HepG2 (cell line): Measurements from ENCODE around the gene TRAPPC4. TPM values are rescaled to one million over a fixed set of nuclear protein-coding genes. Genes with fewer than 3 reads are reported as not detected.

Experiments used
- AGO1 ChIP-seq: fragments of 200-400 bp; formaldehyde crosslinking; IDR thresholded peaks from 2 replicates; pipeline ENCODE4 v1.6.1; 2017; ENCODE audit warnings: mild to moderate bottlenecking, low read depth, low read length, moderate library complexity; ENCODE audit not compliant: poor library complexity, severe bottlenecking
- ARNT2 ChIP-seq: sonication (generic); formaldehyde crosslinking; IDR thresholded peaks from 2 replicates; pipeline ENCODE4 v1.8.0; 2022; ENCODE audit warnings: mild to moderate bottlenecking, low read depth, missing genetic modification reagents, moderate library complexity
- CREB1 ChIP-seq, 2 experiments: fragments of 450-650 bp in 1 of 2; IDR thresholded peaks; 2 replicates each; pipeline ENCODE4 v1.6.1; 2016 to 2017; ENCODE audit warnings: control low read depth in 1 of 2, mild to moderate bottlenecking in 1 of 2, missing compliant biosample characterization in 1 of 2, missing genetic modification characterization in 1 of 2
- HCFC1 ChIP-seq: fragments of 150-350 bp; IDR thresholded peaks from 2 replicates; pipeline ENCODE4 v1.6.1; 2014; ENCODE audit warnings: low read depth, low read length
- IRF1 ChIP-seq: sonication (generic); formaldehyde crosslinking; IDR thresholded peaks from 2 replicates; pipeline ENCODE4 v1.4.0; 2020; ENCODE audit warnings: low read depth, mild to moderate bottlenecking, missing genetic modification reagents
- KLF16 ChIP-seq, 2 experiments: sonication (generic) in 1 of 2; formaldehyde crosslinking in 1 of 2; IDR thresholded peaks; 2 replicates each; pipeline versions ENCODE4 v1.6.1 to v1.8.0; 2016 to 2023; ENCODE audit warnings: missing genetic modification reagents in 2 of 2, missing compliant biosample characterization in 1 of 2
- MAZ ChIP-seq, 2 experiments: sonication (generic) in 1 of 2; formaldehyde crosslinking in 1 of 2; IDR thresholded peaks; 2 replicates each; pipeline versions ENCODE4 v1.5.0 to v1.6.1; 2012 to 2020; ENCODE audit warnings: low read depth in 2 of 2, mild to moderate bottlenecking in 2 of 2, borderline replicate concordance in 1 of 2, improper control_type of control experiment in 1 of 2, low read length in 1 of 2, missing genetic modification reagents in 1 of 2, moderate library complexity in 1 of 2
- POLR2AphosphoS5 ChIP-seq: IDR thresholded peaks from 2 replicates; pipeline ENCODE4 v1.6.1; 2012; ENCODE audit warnings: low read depth, low read length
- RXRA ChIP-seq: sonication (generic); formaldehyde crosslinking; IDR thresholded peaks from 2 replicates; pipeline ENCODE4 v1.5.1; 2020; ENCODE audit warnings: missing genetic modification reagents
- SMYD3 ChIP-seq: sonication (generic); formaldehyde crosslinking; IDR thresholded peaks from 2 replicates; pipeline ENCODE4 v1.8.1; 2023; ENCODE audit warnings: mild to moderate bottlenecking, missing genetic modification reagents
- TAF1 ChIP-seq: sonication (generic); formaldehyde crosslinking; IDR thresholded peaks from 2 replicates; pipeline ENCODE4 v1.4.0; 2020; ENCODE audit warnings: missing genetic modification reagents
- TCF7 ChIP-seq: sonication (generic); IDR thresholded peaks from 2 replicates; pipeline ENCODE4 v1.6.1; 2016; ENCODE audit warnings: antibody characterized with exemption, low read depth
- TRIM24 ChIP-seq: sonication (generic); formaldehyde crosslinking; IDR thresholded peaks from 2 replicates; pipeline ENCODE4 v1.8.0; 2022; ENCODE audit warnings: mild to moderate bottlenecking, missing genetic modification reagents
- TSC22D2 ChIP-seq: sonication (generic); formaldehyde crosslinking; IDR thresholded peaks from 2 replicates; pipeline ENCODE4 v1.5.1; 2020; ENCODE audit warnings: missing genetic modification reagents, mild to moderate bottlenecking, borderline replicate concordance
- ZBTB33 ChIP-seq: sonication (generic); formaldehyde crosslinking; IDR thresholded peaks from 2 replicates; pipeline ENCODE4 v1.4.0; 2020; ENCODE audit warnings: missing genetic modification reagents
- ZC3H13 ChIP-seq: sonication (generic); formaldehyde crosslinking; IDR thresholded peaks from 2 replicates; pipeline ENCODE4 v1.8.1; 2023; ENCODE audit warnings: mild to moderate bottlenecking, missing genetic modification reagents, moderate library complexity
- ZNF558 ChIP-seq: sonication (generic); formaldehyde crosslinking; IDR thresholded peaks from 2 replicates; pipeline ENCODE4 v1.9.0; 2022; ENCODE audit warnings: mild to moderate bottlenecking, missing genetic modification reagents, borderline replicate concordance
- ZNF574 ChIP-seq: sonication (generic); formaldehyde crosslinking; IDR thresholded peaks from 2 replicates; pipeline ENCODE4 v1.4.0; 2020; ENCODE audit warnings: missing genetic modification reagents
- ZNF607 ChIP-seq: sonication (generic); formaldehyde crosslinking; IDR thresholded peaks from 2 replicates; pipeline ENCODE4 v1.5.1; 2020; ENCODE audit warnings: missing genetic modification reagents, mild to moderate bottlenecking, borderline replicate concordance
- polyA plus RNA-seq, 8 experiments: library from polyadenylated mRNA; depleted of rRNA in 3 of 8; stranded (reverse) in 7 of 8; unstranded in 1 of 8; fragments of >200 nt; fragmentation: Illumina TruSeq in 4 of 8; extraction: Trizol in 4 of 8; gene quantifications; 2 replicates each; pipeline versions ENCODE4 v1.2.1 to v1.2.3, GENCODE V29; 2011 to 2016; ENCODE audit warnings: low read depth in 4 of 8, missing spikeins in 1 of 8, mixed read lengths in 1 of 8; ENCODE audit not compliant: insufficient read depth in 1 of 8
- total RNA-seq, 5 experiments: library from RNA; depleted of rRNA; stranded (reverse); fragments of >200 nt; fragmentation: Illumina TruSeq; extraction: Trizol; gene quantifications; 2 replicates each; pipeline ENCODE4 v1.2.3, GENCODE V29; 2016; ENCODE audit warnings: low read depth in 1 of 5
- TF ChIP-seq, protein P1 (sequence below): sonication (generic); formaldehyde crosslinking; IDR thresholded peaks from 2 replicates; pipeline ENCODE4 v1.4.0; 2020; ENCODE audit warnings: missing genetic modification reagents

The TRAPPC4 gene
- total and polyA plus RNA-seq, 2 of the 13 experiments (the other 11 are each of a cell fraction or from before 2014, with no cell fraction given) = 97.4 to 140 TPM

DNA sequence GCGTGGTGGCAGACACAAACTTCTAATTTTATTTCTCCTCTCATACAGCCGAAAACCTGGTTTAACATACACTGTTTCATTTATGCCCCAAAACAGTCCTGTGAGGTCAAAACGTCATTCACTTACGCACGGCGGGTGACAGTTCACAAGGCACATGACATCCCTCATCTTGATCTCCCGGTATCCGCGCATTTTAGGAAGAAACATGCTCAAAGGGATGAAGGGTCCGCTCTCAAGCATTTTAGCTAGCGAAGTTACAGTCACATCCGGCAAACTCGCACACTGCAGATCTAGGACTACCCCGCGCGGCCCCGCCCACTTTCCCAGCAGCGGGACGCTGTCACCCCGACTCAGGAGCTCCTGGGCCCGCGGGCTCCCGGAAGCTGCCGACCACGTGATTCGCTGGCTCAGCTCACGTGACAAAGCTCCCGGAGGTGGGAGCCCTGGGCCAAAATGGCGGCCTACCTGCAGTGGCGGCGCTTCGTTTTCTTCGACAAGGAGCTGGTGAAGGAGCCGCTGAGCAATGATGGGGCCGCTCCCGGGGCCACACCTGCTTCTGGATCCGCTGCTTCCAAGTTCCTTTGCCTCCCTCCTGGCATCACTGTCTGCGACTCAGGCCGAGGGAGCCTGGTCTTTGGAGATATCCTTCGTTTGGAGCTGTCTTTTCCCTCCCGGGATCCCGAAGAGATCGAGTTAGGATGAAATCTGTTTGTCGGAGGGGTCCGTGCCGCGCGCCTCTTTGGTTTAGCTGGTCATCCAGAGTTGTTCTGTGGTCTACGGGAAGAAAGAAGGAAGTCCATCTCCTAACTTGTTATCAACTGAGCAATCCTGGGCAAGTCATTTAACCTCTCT lies 49.0 kb downstream of the TRAPPC4 start, which contains the start of gene VPS11 (continued):
- TF ChIP-seq, protein P1, sequence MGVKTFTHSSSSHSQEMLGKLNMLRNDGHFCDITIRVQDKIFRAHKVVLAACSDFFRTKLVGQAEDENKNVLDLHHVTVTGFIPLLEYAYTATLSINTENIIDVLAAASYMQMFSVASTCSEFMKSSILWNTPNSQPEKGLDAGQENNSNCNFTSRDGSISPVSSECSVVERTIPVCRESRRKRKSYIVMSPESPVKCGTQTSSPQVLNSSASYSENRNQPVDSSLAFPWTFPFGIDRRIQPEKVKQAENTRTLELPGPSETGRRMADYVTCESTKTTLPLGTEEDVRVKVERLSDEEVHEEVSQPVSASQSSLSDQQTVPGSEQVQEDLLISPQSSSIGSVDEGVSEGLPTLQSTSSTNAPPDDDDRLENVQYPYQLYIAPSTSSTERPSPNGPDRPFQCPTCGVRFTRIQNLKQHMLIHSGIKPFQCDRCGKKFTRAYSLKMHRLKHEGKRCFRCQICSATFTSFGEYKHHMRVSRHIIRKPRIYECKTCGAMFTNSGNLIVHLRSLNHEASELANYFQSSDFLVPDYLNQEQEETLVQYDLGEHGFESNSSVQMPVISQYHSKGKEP (CRISPR knock-in tag) = peak; percentile 33; the same call in 1 of the 2 replicates
- TF ChIP-seq IRF1 (CRISPR knock-in tag) (no peak), KLF16 (CRISPR knock-in tag; IDR thresholded peaks at IDR 0.05) (peak in 1 of 2 experiments; percentile 87; a peak in 2 of 4 replicates), HCFC1 (peak; percentile 30; the same call in 1 of the 2 replicates), ZC3H13 (CRISPR knock-in tag) (no peak), CREB1 (IDR thresholded peaks at IDR 0.05) (peak; percentile 50; the same call in 1 of the 2 replicates), CREB1 (CRISPR knock-in tag; IDR thresholded peaks at IDR 0.05) (peak; percentile 70), TCF7 (no peak), ARNT2 (CRISPR knock-in tag) (peak; percentile 56; the same call in 1 of the 2 replicates), MAZ (IDR thresholded peaks at IDR 0.05; ENCODE audit: borderline replicate concordance, low read depth, low read length) (no peak), MAZ (CRISPR knock-in tag; IDR thresholded peaks at IDR 0.05; ENCODE audit: low read depth) (0 out of 2 replicates have a peak, but pooled peaks have one; percentile 34), ZNF574 (CRISPR knock-in tag) (peak; percentile 86), TRIM24 (no peak), POLR2AphosphoS5 (peak; percentile 77), TAF1 (CRISPR knock-in tag) (peak; percentile 85), ZNF558 (CRISPR knock-in tag) (peak; percentile 46; the same call in 1 of the 2 replicates), SMYD3 (CRISPR knock-in tag) (0 out of 2 replicates have a peak, but pooled peaks have one; percentile 43), ZBTB33 (CRISPR knock-in tag) (no peak), ZNF607 (no peak; the same call in 1 of the 2 replicates), TSC22D2 (CRISPR knock-in tag) (peak; percentile 76; the same call in 1 of the 2 replicates), RXRA (peak; percentile 68), AGO1 (no peak)
